Tibial artery (tissue), 4 donors: ENCODE results near the gene ENOX2.

ENCODE experiments used
- DNase-seq, 2 donors: peaks; one replicate each; pipeline ENCODE4 v3.0.0-alpha.2; 2019
- H3K27ac ChIP-seq, 2 donors: fragments of 200-600 bp; sonication (generic) in 1 of 2; 1 replicate in 1 of 2; 2 replicates in 1 of 2; pipeline ENCODE4 v1.5.1; 2018 to 2019; ENCODE audit warnings: mild to moderate bottlenecking in 1 of 2
- H3K27me3 ChIP-seq, 2 donors: fragments of 200-600 bp; sonication (generic) in 1 of 2; one replicate each; pipeline versions ENCODE4 v1.5.1 to v1.6.0; 2016 to 2019
- H3K36me3 ChIP-seq, 3 donors: fragments of 200-600 bp; sonication (generic) in 2 of 3; one replicate each; pipeline ENCODE4 v1.5.1; 2016 to 2019; ENCODE audit warnings: mild to moderate bottlenecking in 2 of 3
- H3K4me1 ChIP-seq, 4 donors: fragments of 200-600 bp; sonication (generic) in 2 of 4; 1 replicate in 3 of 4; 2 replicates in 1 of 4; pipeline ENCODE4 v1.5.1; 2016 to 2019
- H3K4me3 ChIP-seq, 2 donors: fragments of 200-600 bp; sonication (generic) in 1 of 2; 1 replicate in 1 of 2; 2 replicates in 1 of 2; pipeline ENCODE4 v1.5.1; 2018 to 2019; ENCODE audit warnings: mild to moderate bottlenecking in 2 of 2
- H3K9me3 ChIP-seq, 3 donors: fragments of 200-600 bp; sonication (generic) in 1 of 3; one replicate each; pipeline ENCODE4 v1.5.1; 2016 to 2019
- CTCF ChIP-seq, 2 experiments: fragments of 200-600 bp in 1 of 2; fragments of 450-650 bp in 1 of 2; IDR thresholded peaks; one replicate each; pipeline ENCODE4 v1.5.1; 2017 to 2019; ENCODE audit warnings: antibody characterized with exemption in 2 of 2, mild to moderate bottlenecking in 1 of 2, moderate library complexity in 1 of 2
- intact Hi-C: fragments of 100-400 bp; cut with DNase I; formaldehyde crosslinking; loops from one replicate; pipeline ENCODE4 v1.15.0; 2023; ENCODE audit warnings: low total_unique reads

ENOX2 gene

GRCh38 chrX:130769835-130770234 lies 133.2 kb downstream of the ENOX2 start:
- no peaks in the 10 kb centered on the region for H3K9me3 ChIP-seq
- no peak overlapping the region for H3K4me3 ChIP-seq
- no peak overlapping the region for H3K27ac ChIP-seq
- DNase-seq: no peak
- no peak for TF ChIP-seq CTCF (IDR thresholded peaks at IDR 0.05)
- intact Hi-C loops: no loop called here
- H3K27me3 ChIP-seq: no peaks in the 10 kb centered on the region
- H3K4me1 ChIP-seq: peaks cover 0 to 9% (median 0%) of the 10 kb centered on the region in 4 donors
- H3K36me3 ChIP-seq: no peaks in the 10 kb centered on the region

GRCh38 chrX:130758072-130758471 lies 144.9 kb downstream of the ENOX2 start:
- Histone ChIP-seq H3K4me1 (no peaks in the 10 kb centered on the region), H3K4me3 (no peak overlapping the region), H3K27ac (no peak overlapping the region), H3K9me3 (no peaks in the 10 kb centered on the region), H3K36me3 (no peaks in the 10 kb centered on the region), H3K27me3 (no peaks in the 10 kb centered on the region)
- no peak for DNase-seq
- intact Hi-C loops: no loop called here
- no peak for TF ChIP-seq CTCF (IDR thresholded peaks at IDR 0.05)

GRCh38 chrX:130756233-130756632 lies 146.8 kb downstream of the ENOX2 start:
- Histone ChIP-seq H3K27ac (no peak overlapping the region), H3K36me3 (no peaks in the 10 kb centered on the region), H3K27me3 (no peaks in the 10 kb centered on the region), H3K9me3 (no peaks in the 10 kb centered on the region), H3K4me3 (no peak overlapping the region), H3K4me1 (no peaks in the 10 kb centered on the region)
- intact Hi-C loops: no loop called here
- no peak for DNase-seq
- no peak for TF ChIP-seq CTCF (IDR thresholded peaks at IDR 0.05)

GRCh38 chrX:130754353-130754752 lies 148.7 kb downstream of the ENOX2 start:
- Histone ChIP-seq H3K27ac (no peak overlapping the region), H3K4me3 (no peak overlapping the region), H3K9me3 (no peaks in the 10 kb centered on the region), H3K36me3 (no peaks in the 10 kb centered on the region), H3K4me1 (no peaks in the 10 kb centered on the region), H3K27me3 (no peaks in the 10 kb centered on the region)
- intact Hi-C loops: no loop called here
- no peak for DNase-seq
- TF ChIP-seq CTCF (IDR thresholded peaks at IDR 0.05): no peak

- DNase-seq: no peak
- intact Hi-C loops: no loop called here
- Histone ChIP-seq H3K36me3 (no peaks in the 10 kb centered on the region), H3K27ac (peak overlapping the region; percentile 22 to 39), H3K4me1 (peaks cover 0 to 11% (median under 1%) of the 10 kb centered on the region in 4 donors), H3K9me3 (no peaks in the 10 kb centered on the region), H3K27me3 (no peaks in the 10 kb centered on the region), H3K4me3 (no peak overlapping the region)
- TF ChIP-seq CTCF (IDR thresholded peaks at IDR 0.05): no peak
Observed at GRCh38 chrX:130746709-130747342, 156.2 kb downstream of the ENOX2 start.

- no peak for DNase-seq
- H3K4me3 ChIP-seq: no peak overlapping the region
- intact Hi-C loops: no loop called here
- H3K27ac ChIP-seq: no peak overlapping the region
- no peaks in the 10 kb centered on the region for H3K27me3 ChIP-seq
- no peak for TF ChIP-seq CTCF (IDR thresholded peaks at IDR 0.05)
- H3K36me3 ChIP-seq: no peaks in the 10 kb centered on the region
- H3K9me3 ChIP-seq: no peaks in the 10 kb centered on the region
- peaks cover 0 to 18% (median 2%) of the 10 kb centered on the region in 4 donors for H3K4me1 ChIP-seq
Observed at GRCh38 chrX:130746077-130746476, 156.9 kb downstream of the ENOX2 start.
